ENCODE results near the gene KDM4C.

KDM4C gene

DNA sequence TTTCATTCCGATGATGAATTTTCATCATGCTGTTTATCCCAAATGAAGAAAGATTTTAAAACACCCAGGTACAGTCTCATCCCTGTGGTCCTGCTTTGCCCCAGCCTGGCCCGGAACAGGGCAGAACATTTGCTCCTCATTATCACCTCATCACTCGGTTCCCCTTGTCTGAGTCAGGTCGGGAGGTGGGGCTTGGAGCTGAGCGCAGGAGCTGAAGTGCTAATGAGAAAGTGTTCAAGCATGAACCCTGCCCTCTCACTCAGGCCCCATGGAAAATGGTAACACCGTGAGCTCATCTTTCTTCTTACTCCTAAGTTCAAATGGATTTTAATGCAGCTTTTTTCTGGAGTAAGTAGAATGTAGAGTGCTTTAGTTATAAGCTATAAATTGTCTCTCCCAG, 466.2 kb downstream of the KDM4C start:
- no peak for DNase-seq (ENCODE audit: low spot score)
- TF ChIP-seq, protein P1, sequence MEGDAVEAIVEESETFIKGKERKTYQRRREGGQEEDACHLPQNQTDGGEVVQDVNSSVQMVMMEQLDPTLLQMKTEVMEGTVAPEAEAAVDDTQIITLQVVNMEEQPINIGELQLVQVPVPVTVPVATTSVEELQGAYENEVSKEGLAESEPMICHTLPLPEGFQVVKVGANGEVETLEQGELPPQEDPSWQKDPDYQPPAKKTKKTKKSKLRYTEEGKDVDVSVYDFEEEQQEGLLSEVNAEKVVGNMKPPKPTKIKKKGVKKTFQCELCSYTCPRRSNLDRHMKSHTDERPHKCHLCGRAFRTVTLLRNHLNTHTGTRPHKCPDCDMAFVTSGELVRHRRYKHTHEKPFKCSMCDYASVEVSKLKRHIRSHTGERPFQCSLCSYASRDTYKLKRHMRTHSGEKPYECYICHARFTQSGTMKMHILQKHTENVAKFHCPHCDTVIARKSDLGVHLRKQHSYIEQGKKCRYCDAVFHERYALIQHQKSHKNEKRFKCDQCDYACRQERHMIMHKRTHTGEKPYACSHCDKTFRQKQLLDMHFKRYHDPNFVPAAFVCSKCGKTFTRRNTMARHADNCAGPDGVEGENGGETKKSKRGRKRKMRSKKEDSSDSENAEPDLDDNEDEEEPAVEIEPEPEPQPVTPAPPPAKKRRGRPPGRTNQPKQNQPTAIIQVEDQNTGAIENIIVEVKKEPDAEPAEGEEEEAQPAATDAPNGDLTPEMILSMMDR (IDR thresholded peaks at IDR 0.05; ENCODE audit: extremely low read depth, missing control alignments), result no peak

Measured in GM20000 (cell line).